Measurements from ENCODE around the gene KRT37.

Gene KRT37

DNA sequence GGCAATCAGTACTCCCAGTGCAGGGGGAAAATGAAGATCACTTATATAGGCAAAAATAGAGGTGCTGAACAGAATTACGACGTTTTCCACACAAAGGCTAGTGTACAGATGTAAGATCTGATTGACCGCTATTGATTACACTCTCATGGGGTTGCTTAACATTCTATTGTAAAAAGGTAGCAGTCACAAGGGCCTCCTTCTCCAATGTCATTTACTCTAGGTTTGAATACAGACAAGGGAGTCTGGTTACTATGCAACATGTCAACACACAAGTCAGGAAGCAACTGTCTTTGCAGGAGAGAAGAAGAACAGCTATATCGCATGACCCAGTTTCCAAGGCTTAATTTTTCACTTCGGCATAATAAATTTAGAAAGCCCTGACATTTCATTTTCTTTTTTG, 7.9 kb downstream of the KRT37 start:
- H3K27ac ChIP-seq = no peak overlapping the region
- TF ChIP-seq, protein P1, sequence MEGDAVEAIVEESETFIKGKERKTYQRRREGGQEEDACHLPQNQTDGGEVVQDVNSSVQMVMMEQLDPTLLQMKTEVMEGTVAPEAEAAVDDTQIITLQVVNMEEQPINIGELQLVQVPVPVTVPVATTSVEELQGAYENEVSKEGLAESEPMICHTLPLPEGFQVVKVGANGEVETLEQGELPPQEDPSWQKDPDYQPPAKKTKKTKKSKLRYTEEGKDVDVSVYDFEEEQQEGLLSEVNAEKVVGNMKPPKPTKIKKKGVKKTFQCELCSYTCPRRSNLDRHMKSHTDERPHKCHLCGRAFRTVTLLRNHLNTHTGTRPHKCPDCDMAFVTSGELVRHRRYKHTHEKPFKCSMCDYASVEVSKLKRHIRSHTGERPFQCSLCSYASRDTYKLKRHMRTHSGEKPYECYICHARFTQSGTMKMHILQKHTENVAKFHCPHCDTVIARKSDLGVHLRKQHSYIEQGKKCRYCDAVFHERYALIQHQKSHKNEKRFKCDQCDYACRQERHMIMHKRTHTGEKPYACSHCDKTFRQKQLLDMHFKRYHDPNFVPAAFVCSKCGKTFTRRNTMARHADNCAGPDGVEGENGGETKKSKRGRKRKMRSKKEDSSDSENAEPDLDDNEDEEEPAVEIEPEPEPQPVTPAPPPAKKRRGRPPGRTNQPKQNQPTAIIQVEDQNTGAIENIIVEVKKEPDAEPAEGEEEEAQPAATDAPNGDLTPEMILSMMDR (conservative IDR thresholded peaks at IDR 0.05; ENCODE audit: low read depth) = no peak
- CTCF ChIA-PET = interaction anchor here (0.8 to 2.0 kb wide), 2 partner anchors 37 to 132 kb away, joined by 3 to 8 read pairs; no protein-coding TSS in a partner anchor
- POLR2A ChIA-PET (ENCODE audit: low non-redundant PET) = no interaction called here
- DNase-seq (ENCODE audit: low spot score) = no peak

DNA sequence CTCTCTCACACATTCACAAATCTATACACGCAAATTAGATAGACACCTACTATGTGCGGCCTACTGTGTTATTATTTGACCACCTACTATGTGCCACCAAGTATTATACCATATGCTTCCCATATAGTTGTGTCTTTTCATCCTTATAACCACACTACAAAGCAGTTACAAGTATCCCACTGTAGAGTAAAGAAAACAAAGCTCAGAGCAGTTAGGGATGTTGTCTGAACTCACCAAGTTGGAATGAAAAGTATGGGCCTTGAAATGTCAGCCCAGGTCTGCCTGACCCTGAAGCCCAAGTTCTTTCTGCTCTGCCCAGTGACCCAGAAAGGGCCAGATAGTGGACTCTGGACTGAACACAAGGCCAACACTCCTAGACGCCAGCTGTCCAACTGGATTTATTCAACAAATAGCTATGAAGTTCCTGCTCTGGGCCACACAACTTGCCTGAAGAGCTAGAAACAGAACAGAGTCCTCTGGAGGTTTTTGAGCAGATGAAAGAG, 8.5 kb downstream of the KRT37 start:
- H3K27ac ChIP-seq = no peak overlapping the region
- TF ChIP-seq, protein P1 (conservative IDR thresholded peaks at IDR 0.05; ENCODE audit: low read depth) = no peak
- ChIA-PET CTCF (interaction anchor here (0.6 to 0.8 kb wide), 3 partner anchors 37 to 232 kb away, joined by 3 to 4 read pairs (median 3); partner anchors contain the start of gene KRT16), POLR2A (ENCODE audit: low non-redundant PET) (no interaction called here)
- DNase-seq (ENCODE audit: low spot score) = no peak

DNA sequence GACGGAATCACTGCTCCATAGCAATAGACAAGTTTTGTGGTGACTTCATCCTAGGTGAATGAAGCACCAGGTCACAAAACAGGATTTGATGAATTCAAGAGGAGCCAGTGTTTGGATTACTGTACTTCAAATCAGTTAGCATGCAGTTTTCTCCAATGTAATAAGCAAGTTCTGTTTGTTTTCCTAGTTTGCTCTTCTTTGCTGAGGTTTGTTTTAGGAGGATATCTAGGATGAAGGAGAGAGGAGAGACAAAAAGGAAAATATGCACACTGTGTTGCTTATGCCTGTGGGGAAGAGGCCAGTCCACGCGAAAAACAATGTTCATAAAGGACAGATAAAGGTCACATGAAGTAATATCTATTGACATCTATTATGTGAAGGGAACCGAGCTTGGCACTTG, 9.0 kb downstream of the KRT37 start:
- no peak for DNase-seq (ENCODE audit: low spot score)
- ChIA-PET CTCF (interaction anchor here (0.6 to 0.8 kb wide), 3 partner anchors 38 to 233 kb away, joined by 3 to 4 read pairs (median 3); partner anchors contain the start of gene KRT16), POLR2A (ENCODE audit: low non-redundant PET) (no interaction called here)
- H3K27ac ChIP-seq = no peak overlapping the region
- TF ChIP-seq, protein P1 (conservative IDR thresholded peaks at IDR 0.05; ENCODE audit: low read depth) = no peak

DNA sequence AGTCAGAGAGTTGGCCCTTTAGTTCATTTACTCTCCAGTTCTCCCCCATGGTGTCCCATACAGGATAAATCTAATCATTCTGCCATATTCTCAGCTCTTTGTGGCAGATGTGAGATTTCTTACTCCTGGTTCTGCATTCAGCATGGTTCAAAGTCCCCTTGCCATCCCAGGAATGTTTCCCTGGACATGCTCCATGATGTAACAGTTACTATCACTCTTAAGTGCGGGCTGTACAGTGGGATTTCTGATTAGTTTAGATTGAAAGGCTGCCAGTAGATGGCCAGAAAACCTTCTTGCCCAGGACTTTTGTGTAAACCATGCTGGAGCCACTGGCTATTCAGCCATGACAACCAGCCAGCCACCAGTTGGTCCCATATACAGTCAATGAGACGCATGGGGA, 10.4 kb downstream of the KRT37 start:
- ChIA-PET CTCF (interaction anchor here (0.6 to 1.0 kb wide), 2 partner anchors 140 to 610 kb away, joined by 3 read pairs; no protein-coding TSS in a partner anchor), POLR2A (ENCODE audit: low non-redundant PET) (no interaction called here)
- DNase-seq (ENCODE audit: low spot score) = no peak
- TF ChIP-seq, protein P1 (conservative IDR thresholded peaks at IDR 0.05; ENCODE audit: low read depth) = no peak
- no peak overlapping the region for H3K27ac ChIP-seq

DNA sequence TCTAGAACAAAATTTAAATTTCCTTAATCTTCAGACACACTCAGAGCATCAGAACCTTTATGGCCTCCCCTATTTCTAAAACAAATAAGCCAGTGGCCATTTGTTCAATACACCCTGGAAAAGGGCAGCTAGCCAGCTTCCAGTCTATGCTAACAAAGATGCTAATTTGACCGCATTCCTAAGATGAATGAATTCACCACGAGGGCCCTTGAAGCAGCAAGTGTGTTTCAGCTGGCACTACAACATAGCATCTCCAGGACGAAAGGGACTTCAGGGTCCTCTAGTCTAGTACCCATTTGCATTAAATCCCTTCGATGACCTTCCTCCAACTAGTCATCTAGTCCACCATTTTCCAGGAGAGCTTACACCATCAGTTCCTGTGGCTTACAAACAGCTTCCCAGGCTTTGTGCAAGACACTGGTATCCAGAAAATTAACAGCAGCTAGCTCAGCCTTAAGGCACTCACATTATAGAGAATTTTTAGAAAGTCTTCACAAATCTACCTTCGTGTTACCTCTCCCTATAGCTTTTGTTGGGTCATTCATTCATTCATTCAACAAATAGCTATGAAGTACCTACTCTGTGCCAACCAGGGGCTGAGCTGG, 10.9 kb downstream of the KRT37 start:
- H3K27ac ChIP-seq = no peak overlapping the region
- POLR2A ChIA-PET (ENCODE audit: low non-redundant PET) = no interaction called here
- no peak for DNase-seq (ENCODE audit: low spot score)
- CTCF ChIA-PET = interaction anchor here (0.6 to 1.0 kb wide), 2 partner anchors 140 to 610 kb away, joined by 3 read pairs; no protein-coding TSS in a partner anchor
- TF ChIP-seq, protein P1 (conservative IDR thresholded peaks at IDR 0.05; ENCODE audit: low read depth) = no peak

DNA sequence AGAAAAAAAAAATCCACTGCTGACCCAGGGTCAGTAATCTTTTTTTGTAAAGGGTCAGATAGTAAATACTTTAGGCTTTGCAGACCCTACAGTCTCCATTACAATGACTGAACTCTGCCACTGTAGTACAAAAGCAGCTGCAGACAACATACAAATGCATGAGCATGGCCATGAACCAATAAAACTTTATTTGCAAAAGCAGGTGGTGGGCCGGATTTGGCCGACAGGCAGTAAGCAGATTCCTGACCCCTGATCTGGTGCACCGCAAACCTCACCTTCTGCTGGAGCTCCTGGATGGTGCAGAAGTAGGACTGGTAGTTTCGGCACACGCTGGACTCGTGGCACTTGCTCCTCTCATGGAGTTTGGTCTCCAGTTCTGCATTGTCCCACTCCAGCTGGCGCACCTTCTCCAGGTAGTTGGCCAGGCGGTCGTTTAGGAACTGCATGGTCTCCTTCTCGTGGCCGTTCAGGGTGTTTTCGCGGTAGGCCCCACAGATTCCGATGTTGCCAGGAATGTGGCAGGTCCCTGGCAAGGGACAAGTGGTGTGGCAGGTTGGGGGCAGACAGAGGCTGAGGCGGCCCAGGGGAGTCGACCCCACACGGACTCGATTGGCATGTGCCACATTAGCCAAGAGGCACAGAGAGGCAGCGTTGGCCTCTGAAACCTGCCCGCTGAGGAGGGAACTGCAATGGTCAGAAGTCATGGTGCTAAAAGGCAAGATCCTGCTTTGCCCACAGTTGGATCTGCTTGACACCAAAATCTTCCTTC, 13.1 kb downstream of the KRT37 start:
- no peak overlapping the region for H3K27ac ChIP-seq
- no peak for DNase-seq (ENCODE audit: low spot score)
- ChIA-PET CTCF (no interaction called here), POLR2A (ENCODE audit: low non-redundant PET) (no interaction called here)
- TF ChIP-seq, protein P1 (conservative IDR thresholded peaks at IDR 0.05; ENCODE audit: low read depth) = no peak
